Measurements from ENCODE around the gene RCC1.

- no peak for TF ChIP-seq CTCF (IDR thresholded peaks at IDR 0.05)
- no peak for TF ChIP-seq POLR2A (IDR thresholded peaks at IDR 0.05)
- no peak for TF ChIP-seq POLR2AphosphoS5 (IDR thresholded peaks at IDR 0.05)
- no peak for TF ChIP-seq EP300 (IDR thresholded peaks at IDR 0.05)
Measured at GRCh38 chr1:28507247-28507645, 1.4 kb downstream of the RCC1 start.
